HG03196 (cell line): Measurements from ENCODE around the gene PODN.

Experiments
- ATAC-seq: cut with Tn5 transposase; IDR thresholded peaks from one replicate; pipeline ENCODE4 v1.9.1; 2021; ENCODE audit not compliant: unreplicated experiment

Gene PODN

DNA sequence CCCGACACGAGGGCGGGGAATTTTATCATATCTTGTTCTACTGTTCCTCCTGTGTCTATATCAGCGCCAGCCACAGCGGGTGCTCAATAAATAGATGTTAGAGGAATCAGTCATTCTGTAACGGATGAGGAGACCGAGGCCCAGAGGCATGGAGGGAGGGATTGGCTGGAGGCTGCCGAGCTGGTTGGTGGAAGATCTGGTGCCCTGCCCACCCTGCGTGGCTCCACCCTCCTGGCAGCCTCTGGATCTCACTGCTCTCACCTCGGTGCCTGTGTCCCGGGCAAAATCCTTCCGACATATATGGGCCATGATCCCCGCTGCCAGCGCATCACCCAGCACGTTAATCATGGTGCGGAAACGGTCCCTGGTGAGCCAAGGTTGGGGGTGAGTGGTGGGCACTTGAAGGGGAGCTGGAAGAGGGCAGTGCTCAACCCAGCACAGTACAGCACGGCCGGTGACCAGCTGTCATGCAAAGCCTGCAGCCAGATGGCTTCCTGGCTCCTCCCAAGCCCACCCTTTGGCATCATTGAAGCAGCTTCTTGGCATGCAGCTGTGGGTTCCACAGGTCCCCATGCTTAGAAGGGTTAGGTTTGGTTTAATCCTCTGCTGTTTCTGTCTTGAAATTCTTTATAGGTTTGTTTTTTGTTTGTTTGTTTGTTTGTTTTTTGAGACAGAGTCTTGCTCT lies 26.7 kb downstream of the PODN start:
- ATAC-seq: no peak

- no peak for ATAC-seq
Observed at GRCh38 chr1:53089478-53090226, 27.6 kb downstream of the PODN start.

GRCh38 chr1:53090227-53091147 lies 28.5 kb downstream of the PODN start:
- no peak for ATAC-seq

GRCh38 chr1:53091841-53092645 lies 30.0 kb downstream of the PODN start:
- ATAC-seq: no peak

- ATAC-seq: no peak
Observed at GRCh38 chr1:53092659-53093450, 30.8 kb downstream of the PODN start.

DNA sequence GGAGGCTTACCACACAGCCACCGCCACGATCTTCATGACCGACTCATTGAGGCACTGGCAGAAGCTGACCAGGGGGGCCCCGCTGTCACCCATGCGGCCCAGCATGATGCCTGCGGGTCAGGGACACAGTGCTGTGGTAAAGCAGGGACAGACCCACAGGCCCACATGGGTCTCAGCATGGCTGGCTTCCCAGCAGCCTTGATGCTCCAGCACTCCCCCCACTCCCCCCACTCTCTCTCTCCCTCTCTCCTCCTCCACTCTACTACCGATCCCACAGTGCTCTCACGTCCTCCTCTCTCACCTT lies 31.4 kb downstream of the PODN start:
- ATAC-seq: no peak

GRCh38 chr1:53093778-53094532 lies 31.9 kb downstream of the PODN start:
- no peak for ATAC-seq

GRCh38 chr1:53094533-53094919 lies 32.5 kb downstream of the PODN start:
- no peak for ATAC-seq

DNA sequence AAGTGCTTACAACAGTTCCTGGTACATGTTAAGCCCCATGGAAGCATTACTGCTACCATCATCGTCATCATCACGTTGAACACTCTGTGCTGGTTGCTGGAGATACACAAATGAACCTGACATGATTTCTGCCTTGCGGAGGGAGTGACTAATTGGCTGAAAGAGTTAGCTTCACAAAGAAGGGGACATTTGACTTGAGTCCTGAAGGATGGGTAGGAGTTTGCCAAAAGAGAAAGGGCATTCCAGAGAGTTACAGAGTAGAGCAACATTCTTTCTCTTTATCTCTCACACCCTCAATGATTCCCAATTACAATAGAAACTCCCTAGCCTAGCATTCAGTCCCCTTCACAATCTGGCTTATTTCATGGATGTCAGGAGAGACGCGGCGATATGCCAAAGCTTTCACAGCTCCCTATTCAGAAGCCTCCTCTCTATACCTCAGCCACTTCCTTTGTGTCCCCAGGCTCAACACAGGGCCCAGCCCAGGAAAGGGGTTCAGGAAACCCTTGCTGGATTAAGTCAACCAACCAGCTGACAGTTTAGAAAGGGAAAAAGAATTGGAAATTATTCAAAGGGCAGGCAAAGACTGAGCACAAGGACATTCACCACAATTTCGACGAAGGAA lies 42.4 kb downstream of the PODN start:
- no peak for ATAC-seq

DNA sequence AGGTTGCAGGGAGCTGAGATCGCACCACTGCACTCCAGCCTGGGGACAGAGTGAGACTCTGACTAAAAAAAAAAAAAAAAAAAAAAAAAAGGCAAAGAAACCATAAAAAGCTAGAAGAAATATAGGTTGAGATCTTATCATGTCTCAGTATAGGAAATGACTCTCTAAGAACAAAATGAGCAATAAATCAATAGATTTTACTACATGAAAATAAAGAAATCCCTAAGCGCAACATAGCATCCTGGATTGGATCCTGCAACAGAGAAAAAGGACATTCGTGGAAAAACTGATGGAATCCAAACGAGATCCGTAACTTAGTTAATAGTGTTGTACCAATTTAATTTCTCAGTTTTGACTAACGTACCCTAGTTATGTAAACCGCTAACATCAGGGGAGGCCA lies 45.1 kb downstream of the PODN start:
- ATAC-seq: no peak

DNA sequence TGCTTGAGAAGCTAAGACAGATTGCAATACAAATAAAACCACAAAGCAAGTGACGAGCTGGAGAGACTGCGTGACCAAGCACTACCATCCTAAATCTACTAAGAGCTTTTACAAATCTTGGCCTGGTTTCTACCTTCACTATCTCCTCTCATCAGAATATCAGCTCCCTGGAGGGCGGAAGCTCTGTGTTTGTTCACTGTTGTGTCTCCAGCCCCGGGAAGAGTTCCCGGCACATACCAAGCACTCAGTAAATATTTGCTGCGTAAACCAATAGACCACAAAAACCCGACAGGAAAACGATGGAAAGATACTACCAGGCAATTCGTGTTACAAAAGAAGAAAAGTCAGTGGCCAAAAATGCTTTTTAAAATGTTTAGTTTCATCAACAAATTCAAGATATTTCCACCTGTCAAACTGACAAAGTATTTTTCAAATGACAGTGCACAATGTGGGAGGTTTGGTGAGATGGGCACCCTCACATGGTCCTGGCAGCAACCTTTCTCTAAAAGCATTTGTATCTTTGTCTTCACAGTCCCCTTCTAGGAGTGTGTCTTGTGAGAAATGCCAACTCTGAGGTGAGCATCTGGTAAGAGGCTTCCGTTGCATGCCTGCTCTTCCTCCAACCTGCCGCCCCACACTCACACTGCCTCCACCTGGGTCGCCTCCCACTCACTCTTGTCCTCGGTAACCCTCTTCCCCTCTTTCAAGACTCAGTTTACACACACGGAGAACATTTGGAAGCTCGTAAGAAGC lies 45.7 kb downstream of the PODN start:
- no peak for ATAC-seq

DNA sequence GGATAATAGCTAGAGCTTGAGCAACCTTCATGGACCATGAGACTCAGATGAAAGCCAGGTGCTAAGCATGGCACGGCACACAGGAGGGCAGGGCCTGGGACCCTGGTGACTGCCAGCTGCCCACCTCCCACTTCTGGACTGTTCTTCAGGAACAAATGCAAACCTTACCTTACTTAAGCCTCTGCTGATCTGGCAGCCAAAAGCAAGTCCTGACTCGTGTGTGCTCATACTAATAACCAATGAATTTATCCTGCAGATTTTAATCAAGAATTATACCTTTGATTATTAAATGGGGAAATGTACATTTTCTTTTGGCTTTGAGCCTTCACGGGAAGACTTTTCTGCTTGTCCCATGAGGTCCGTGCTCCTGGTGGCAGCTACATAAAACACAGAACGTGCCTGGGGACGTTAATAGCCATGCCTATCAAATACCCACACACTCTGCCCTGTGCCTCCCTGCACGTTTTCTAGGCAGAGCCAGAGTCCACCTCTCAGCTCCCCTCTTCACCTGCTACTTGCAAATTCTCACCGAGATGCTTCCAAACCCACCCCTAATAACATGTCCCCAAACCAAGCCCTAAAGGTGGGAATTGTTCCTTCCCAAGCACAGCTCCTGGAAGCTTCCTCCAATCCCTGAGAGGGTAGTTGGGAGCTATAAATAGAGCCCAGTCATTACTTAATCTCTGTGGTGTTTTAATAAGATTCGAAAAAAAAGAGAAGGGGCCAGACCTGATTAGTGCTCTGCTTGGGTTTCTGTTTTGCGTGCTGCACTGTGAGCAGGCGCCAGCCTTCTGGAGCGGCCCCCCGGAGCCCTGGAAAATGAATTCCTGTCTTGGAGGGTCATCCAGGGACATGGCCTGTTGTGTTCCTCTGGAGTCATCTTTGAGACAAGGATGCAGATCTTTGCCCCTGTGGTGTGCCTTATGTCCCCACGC lies 46.9 kb downstream of the PODN start:
- no peak for ATAC-seq

DNA sequence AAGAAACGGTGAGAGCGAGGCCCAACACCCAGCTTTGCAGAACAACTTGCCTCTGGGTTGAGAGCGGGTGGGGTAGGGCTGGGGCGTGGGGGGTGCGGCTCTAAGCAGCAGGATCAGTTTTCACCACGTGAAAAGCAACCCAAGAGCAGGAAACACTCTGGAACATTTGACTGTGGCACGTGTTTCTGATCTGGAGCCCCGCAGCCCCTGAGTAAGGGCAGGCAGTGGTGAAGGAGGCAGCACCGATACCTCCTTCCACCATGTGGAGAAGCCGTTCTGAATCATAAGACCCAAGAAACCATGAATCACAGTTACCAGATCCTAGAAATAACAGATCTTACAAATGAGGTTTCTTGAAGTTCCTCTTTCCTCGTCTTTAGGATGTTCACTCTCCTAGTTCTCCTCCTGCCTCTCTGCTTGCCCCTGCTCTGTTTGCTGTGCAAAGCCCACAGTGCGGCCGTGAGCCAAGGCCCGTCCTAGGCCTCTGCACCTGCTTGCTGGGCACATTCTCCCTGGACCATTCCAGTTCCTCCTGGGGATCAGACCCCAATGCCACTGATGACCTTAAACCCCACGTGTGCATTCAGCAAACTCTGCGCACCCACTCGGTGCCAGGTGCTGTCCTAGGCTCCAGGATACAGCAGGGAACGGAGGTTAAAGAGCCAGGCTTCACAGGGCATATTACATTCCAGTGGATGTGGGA lies 48.5 kb downstream of the PODN start:
- no peak for ATAC-seq

DNA sequence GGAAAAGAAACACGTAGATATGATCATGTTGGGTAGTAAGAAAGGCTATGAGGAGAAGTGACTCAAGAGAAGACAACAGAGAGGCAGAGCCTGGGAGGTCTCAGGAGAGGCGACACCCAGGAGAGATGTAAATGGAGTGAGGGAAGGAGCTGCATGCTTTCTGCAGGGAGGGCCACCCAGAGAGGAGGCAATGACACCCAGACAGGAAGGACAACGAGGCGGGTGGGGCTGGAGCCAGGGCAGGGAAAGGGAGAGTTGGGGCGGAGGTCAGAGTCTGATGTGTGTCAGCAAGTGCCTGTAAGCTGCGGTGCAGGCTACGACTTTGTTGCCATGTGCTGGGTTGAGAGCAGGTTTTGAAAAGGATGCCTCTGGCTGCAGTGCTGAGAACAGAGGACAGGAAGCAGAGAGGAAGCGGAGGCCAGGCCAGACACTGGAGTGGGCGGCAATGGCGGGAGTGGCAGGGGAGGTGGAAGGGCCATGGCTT lies 49.1 kb downstream of the PODN start:
- ATAC-seq: no peak

DNA sequence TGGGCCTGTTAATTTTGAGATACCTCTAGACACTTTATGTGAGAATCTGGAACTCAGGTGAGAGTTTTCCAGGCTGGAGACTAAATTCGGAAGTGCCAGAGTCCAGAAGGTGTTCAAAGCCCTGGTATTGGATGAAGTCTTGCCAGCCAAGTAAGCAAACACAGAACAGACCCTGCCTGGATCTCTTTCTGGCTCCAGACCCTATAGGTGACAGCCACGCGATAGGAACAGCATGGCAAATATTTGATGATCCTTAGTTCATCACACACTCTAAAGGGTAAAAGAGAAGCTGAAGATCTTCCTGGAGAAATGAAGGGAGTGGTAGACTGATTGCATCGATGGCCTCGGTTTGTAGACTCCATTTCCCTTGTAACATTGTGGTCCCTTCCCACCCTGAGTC lies 49.7 kb downstream of the PODN start:
- no peak for ATAC-seq

DNA sequence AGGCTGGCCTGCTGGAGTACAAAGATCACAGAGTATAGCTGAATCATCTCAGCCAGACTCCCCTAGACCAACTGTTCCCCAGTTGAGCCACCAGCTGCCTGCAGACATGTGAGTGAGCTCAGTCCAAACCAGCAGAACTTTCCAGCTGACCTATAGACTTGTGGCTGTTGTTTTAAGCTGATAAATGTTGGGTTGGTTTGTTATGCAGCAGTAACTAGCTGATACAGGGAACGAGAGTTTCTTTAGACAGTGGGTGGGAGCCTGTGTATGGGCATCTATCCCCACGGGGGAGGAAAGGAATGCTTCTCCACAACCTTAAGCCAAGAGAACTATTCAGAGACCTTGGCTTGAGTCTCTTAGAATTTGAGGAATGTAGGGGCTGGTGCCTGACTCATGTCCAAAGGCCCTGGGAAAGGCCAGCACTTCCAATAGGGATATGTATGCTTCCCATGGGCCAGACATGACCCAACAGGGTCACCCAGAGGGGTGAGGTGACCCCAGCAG lies 50.3 kb downstream of the PODN start:
- ATAC-seq: no peak
